ENCODE measurements around the gene ATP8A2.

GRCh38 chr13:25579221-25579620, 207.4 kb downstream of the ATP8A2 start:
- TF ChIP-seq CTCF (IDR thresholded peaks at IDR 0.05) = no peak
- no peak for TF ChIP-seq POLR2AphosphoS5 (IDR thresholded peaks at IDR 0.05)
